Measurements from ENCODE around the gene UBFD1.

The UBFD1 gene

DNA sequence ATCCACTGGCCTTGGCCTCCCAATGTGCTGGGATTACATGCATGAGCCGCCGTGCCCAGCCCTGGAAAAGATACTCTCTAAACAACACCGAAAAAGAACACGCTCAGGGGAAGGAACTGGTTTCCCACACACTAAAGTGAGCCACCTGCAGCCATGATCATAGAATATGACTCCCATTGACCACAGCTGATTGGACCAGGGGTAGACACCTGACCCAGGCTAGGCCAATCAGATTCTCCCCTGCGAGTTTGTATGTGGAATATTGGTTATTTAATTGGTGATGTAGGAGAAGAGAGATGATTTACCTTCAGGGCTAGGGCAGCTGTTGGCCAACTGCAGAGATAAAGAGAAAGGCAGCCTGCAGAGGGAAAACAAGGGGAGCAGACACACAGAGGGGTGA, 38.2 kb upstream of the UBFD1 start:
- TF ChIP-seq, protein P1, sequence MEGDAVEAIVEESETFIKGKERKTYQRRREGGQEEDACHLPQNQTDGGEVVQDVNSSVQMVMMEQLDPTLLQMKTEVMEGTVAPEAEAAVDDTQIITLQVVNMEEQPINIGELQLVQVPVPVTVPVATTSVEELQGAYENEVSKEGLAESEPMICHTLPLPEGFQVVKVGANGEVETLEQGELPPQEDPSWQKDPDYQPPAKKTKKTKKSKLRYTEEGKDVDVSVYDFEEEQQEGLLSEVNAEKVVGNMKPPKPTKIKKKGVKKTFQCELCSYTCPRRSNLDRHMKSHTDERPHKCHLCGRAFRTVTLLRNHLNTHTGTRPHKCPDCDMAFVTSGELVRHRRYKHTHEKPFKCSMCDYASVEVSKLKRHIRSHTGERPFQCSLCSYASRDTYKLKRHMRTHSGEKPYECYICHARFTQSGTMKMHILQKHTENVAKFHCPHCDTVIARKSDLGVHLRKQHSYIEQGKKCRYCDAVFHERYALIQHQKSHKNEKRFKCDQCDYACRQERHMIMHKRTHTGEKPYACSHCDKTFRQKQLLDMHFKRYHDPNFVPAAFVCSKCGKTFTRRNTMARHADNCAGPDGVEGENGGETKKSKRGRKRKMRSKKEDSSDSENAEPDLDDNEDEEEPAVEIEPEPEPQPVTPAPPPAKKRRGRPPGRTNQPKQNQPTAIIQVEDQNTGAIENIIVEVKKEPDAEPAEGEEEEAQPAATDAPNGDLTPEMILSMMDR (IDR thresholded peaks at IDR 0.05; ENCODE audit: low read length, missing control alignments), result no peak
- no peak overlapping the region for H3K4me3 ChIP-seq (replicated peaks; ENCODE audit: low read depth, low read length)
- no peak for DNase-seq (ENCODE audit: low read depth)

DNA sequence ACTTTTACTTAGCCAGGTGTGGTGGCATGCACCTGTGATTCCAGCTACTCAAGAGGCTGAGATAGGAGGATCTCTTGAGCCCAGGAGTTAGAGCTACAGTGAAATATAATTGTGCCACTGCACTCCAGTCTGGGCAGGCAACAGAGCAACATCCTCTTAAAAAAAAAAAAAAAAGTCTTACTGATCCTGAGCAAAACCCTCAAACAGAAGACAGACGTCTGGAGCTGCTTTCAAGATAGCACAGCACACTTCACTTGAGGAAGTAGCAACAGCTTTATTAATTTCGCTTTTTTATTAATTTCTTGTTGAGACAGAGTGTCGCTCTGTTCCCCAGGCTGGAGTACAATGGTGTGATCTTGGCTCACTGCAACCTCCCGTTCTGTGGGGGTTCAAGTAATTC, 37.0 kb upstream of the UBFD1 start:
- H3K4me3 ChIP-seq (replicated peaks; ENCODE audit: low read depth, low read length), result no peak overlapping the region
- TF ChIP-seq, protein P1 (IDR thresholded peaks at IDR 0.05; ENCODE audit: low read length, missing control alignments), result no peak
- no peak for DNase-seq (ENCODE audit: low read depth)

DNA sequence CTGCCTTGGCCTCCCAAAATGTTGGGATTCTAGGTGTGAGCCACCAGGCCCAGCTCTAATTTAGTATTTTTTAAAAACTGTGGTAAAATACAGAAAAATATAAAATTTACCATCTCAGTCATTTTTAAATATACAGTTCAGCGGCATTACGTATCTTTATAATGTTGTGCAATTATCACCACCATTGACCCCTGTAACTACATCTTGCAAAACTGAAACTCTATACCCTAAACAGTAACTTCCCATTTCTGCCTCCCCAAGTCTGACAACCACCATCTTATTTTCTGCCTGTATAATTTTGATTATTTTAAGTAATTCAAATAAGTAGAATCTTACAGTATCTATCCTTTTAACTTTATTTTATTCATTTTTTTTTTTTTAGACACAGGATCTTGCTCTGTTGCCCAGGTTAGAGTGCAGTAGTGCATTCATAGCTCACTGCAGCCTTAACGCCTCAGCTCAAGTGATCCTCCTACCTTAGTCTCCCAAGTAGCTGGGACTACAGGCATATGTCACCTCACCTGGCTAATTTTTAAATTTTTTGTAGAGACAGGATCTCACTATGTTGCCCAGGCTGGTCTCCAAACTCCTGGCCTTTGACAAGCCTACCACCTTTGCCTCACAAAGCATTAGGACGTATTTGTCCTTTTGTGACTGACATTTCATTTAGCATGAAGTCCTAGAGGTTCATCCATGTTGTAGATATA, 36.3 kb upstream of the UBFD1 start:
- TF ChIP-seq, protein P1 (IDR thresholded peaks at IDR 0.05; ENCODE audit: low read length, missing control alignments), result no peak
- DNase-seq (ENCODE audit: low read depth), result no peak
- no peak overlapping the region for H3K4me3 ChIP-seq (replicated peaks; ENCODE audit: low read depth, low read length)

DNA sequence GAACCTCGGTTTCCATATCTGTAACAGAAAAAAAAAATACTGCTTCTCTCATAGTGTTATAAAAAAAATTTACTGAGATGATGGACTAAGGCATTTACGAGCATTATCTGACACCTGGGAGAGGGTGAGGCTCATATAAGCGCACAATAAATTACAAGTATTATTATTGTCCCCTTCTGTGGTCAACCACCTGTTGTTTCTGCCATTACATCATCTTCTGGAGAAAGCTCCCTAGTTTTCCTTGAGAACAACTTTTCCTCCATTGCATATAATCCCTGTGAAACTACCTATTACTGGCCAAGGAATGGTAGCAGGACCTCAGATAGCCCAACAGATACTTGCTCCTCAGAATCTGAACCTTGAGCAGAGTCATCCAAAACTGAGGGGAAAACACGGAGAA, 35.6 kb upstream of the UBFD1 start:
- TF ChIP-seq, protein P1 (IDR thresholded peaks at IDR 0.05; ENCODE audit: low read length, missing control alignments), result no peak
- DNase-seq (ENCODE audit: low read depth), result no peak
- no peak overlapping the region for H3K4me3 ChIP-seq (replicated peaks; ENCODE audit: low read depth, low read length)

DNA sequence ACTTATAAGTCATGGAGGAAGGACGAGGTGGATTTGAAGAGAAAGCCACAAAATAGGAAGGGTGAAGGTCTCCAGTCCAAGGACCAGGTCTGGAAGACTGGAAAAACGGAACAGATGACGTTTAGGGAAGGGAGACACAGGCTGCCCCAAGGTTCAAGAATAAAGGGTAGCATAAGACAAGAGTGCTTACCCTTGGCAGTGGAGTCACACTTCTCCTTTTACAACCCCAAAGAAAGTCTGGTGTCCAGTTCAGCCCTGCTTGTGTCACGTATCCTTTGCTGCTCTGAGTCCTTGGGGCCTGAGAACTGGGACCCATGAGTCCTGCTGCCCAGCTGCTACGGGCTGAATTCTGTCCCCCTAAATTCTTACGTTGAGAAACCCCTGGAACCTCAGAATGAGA, 34.2 kb upstream of the UBFD1 start:
- no peak overlapping the region for H3K4me3 ChIP-seq (replicated peaks; ENCODE audit: low read depth, low read length)
- TF ChIP-seq, protein P1 (IDR thresholded peaks at IDR 0.05; ENCODE audit: low read length, missing control alignments), result no peak
- no peak for DNase-seq (ENCODE audit: low read depth)

DNA sequence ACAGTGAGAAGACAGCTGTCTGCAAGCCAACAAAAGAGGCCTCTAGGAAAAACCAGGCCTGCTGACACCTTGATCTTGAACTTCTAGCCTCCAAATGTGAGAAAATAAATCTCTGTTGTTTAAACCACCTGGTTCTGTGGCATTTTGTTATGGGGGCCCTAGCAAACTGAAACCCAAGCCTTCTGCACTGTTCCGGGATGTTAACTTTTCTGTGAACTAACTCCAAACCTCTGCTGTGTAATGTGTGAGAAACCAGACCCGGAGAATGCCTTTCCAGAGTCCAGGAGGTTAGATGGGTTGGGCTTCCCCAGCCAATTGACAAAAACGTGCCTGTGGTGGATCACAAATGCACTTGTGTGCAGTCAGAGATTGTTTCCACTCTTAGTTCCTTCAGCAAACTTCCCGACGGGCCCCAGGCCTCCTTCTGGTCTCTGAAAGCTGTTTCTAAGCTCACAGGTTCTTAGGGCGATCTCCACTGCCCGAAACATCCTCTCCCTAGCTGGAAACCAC, 33.6 kb upstream of the UBFD1 start:
- no peak for DNase-seq (ENCODE audit: low read depth)
- TF ChIP-seq, protein P1 (IDR thresholded peaks at IDR 0.05; ENCODE audit: low read length, missing control alignments), result no peak
- no peak overlapping the region for H3K4me3 ChIP-seq (replicated peaks; ENCODE audit: low read depth, low read length)

DNA sequence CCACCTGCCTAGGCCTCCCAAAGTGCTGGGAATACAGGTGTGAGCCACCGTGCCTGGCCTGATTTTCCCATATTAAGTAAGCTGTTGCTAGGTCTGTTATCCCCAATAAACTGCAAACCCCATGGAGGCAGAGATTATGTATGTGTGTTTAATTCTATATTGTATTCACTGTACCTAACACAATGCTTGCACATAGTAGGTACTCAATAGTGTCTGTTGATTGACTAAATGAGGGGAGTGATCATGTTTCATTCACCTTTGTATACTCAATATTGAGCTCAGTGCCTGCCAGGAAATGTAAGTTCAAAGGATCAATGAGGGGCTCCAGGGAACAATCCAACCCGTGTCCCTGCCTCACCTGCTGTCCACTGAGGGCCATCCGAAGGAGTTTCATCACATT, 32.6 kb upstream of the UBFD1 start:
- TF ChIP-seq, protein P1 (IDR thresholded peaks at IDR 0.05; ENCODE audit: low read length, missing control alignments), result no peak
- no peak for DNase-seq (ENCODE audit: low read depth)
- H3K4me3 ChIP-seq (replicated peaks; ENCODE audit: low read depth, low read length), result no peak overlapping the region

Data from fibroblast of pulmonary artery (primary cell).